Heart left ventricle (tissue), 13 donors: ENCODE measurements around the gene SMAD3.

Experiments
- POLR2A ChIP-seq, 2 donors: fragments of 450-650 bp; IDR thresholded peaks; one replicate each; pipeline ENCODE4 v1.6.1; 2017; ENCODE audit warnings: antibody characterized with exemption in 2 of 2, mild to moderate bottlenecking in 2 of 2, moderate library complexity in 2 of 2
- TF ChIP-seq, protein P1 (sequence below), 12 donors: fragments of 200-600 bp; sonication (generic) in 4 of 12; IDR thresholded peaks; one replicate each; pipeline versions ENCODE4 v1.5.0 to v1.8.0; 2018 to 2022; ENCODE audit warnings: antibody characterized with exemption in 12 of 12, mild to moderate bottlenecking in 5 of 12
- donor health status: ischemic (EF 13 %, LVEDD 7.1; RV severe dilation, severe dysfunction).
- donor health status: DM: no; HTN: yes; CAD: no.
- donor health status: DM: no; HTN: no; CAD: no.
- donor health status: ischemic (EF 25% LVEDD 6.9; RV normal size, moderate dysfunction).
- donor health status: ischemic (EF 25% LVEDD 5.7; RV mildly dilated, moderate dysfunction).
- donor health status: ischemic (EF 35%, LVEDD 5.7; RV mildly dilated, moderate dysfunction).
- donor health status: nonischemic (EF 11% LVEDD 7.7; RV severe dilation, severe dysfunction).
- donor health status: DM: yes; HTN: yes; CAD: no.
- donor health status: PGD.
- donor health status: ischemic (EF 29% LVEDD 5.4; RV normal size, mild dysfunction).
- donor health status: nonischemic (EF 23%, LVEDD 6.1; RV moderate dilation, normal function).

GRCh38 chr15:67212684-67213367, 147.4 kb downstream of the SMAD3 start:
- TF ChIP-seq, protein P1, sequence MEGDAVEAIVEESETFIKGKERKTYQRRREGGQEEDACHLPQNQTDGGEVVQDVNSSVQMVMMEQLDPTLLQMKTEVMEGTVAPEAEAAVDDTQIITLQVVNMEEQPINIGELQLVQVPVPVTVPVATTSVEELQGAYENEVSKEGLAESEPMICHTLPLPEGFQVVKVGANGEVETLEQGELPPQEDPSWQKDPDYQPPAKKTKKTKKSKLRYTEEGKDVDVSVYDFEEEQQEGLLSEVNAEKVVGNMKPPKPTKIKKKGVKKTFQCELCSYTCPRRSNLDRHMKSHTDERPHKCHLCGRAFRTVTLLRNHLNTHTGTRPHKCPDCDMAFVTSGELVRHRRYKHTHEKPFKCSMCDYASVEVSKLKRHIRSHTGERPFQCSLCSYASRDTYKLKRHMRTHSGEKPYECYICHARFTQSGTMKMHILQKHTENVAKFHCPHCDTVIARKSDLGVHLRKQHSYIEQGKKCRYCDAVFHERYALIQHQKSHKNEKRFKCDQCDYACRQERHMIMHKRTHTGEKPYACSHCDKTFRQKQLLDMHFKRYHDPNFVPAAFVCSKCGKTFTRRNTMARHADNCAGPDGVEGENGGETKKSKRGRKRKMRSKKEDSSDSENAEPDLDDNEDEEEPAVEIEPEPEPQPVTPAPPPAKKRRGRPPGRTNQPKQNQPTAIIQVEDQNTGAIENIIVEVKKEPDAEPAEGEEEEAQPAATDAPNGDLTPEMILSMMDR (IDR thresholded peaks at IDR 0.05): no peak
- TF ChIP-seq POLR2A (IDR thresholded peaks at IDR 0.05): no peak
